GM19324 (cell line): ENCODE data around the gene LITAF.
"Not testable (repeated sequence)": the region's sequence is repeated elsewhere in the genome, so short reads cannot be mapped to it uniquely, and the experiment has no call there.

ENCODE experiments used
- ATAC-seq: cut with Tn5 transposase; IDR thresholded peaks from one replicate; pipeline ENCODE4 v1.9.1; 2021; ENCODE audit warnings: mild to moderate bottlenecking, moderate library complexity; ENCODE audit not compliant: unreplicated experiment, low FRiP score

The LITAF gene

DNA sequence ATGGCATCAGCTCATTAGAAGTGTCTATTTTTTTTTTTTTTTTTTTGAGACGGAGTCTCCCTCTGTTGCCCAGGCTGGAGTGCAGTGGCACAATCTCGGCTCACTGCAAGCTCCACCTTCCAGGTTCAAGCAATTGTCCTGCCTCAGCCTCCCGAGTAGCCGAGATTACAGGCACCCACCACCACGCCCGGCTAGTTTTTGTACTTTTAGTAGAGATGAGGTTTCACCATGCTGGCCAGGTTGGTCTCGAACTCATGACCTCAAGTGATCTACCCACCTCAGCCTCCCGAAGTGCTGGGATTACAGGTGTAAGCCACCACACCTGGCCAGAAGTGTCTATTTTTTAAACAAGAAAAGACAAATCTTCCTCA, 9.4 kb downstream of the LITAF start:
- ATAC-seq: not testable (repeated sequence)

DNA sequence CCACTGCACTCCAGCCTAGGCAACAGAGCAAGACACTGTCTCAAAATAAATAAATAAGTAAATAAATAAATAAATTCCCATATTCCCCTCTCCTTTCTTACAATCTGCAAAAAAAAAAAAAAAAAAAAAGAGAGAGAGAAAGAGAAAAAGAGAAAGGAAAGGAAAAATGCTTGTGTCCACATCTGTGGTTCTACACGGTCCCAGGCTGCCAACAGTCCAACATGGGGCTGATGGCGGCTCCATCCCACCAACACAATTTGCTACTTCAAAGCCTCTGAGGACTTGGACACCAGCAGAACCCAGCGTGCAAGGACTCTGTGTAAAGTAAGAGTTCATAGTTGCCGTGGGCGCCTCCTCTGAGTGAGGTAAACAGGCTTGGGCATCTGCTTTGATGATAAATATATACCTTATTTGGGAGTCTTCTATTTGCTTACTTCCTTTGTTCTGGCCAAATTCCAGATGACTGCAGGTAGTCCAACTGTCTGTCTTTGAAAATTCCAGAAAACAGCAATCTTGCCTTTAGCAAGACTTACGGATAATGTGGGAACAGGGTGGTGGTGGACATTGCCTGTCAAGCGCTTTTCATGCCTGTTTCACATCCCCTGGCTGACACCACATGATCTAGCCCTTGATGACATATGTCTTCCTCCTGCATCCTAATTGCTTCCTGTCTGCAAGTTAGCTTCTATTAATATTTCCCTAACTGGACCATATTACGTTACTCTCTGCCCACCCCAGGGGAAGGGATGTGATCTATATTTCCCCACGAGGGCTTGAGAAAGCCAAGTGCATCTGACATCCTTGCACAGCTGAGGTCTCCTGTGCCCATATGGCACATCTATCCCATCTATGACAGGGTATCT, 10.1 kb downstream of the LITAF start:
- ATAC-seq: peak; percentile 41

DNA sequence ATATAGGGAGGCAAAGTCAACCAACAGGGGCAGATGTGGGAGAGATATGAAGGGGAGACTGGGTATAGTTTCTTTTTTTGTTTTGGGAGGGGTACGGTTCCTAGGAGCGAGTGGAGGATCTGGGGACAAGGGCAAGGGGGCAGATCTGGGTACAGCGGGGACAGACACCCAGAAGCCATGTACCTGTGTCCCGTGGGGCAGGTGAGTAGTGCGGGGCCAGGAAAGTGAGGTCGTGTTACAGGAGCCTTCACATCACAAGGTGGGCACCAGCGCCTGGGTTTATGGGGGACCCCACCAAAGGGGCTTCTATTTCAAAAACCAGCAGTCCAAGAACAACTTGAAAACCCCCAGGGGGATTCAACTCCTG, 11.5 kb downstream of the LITAF start:
- ATAC-seq: no peak

DNA sequence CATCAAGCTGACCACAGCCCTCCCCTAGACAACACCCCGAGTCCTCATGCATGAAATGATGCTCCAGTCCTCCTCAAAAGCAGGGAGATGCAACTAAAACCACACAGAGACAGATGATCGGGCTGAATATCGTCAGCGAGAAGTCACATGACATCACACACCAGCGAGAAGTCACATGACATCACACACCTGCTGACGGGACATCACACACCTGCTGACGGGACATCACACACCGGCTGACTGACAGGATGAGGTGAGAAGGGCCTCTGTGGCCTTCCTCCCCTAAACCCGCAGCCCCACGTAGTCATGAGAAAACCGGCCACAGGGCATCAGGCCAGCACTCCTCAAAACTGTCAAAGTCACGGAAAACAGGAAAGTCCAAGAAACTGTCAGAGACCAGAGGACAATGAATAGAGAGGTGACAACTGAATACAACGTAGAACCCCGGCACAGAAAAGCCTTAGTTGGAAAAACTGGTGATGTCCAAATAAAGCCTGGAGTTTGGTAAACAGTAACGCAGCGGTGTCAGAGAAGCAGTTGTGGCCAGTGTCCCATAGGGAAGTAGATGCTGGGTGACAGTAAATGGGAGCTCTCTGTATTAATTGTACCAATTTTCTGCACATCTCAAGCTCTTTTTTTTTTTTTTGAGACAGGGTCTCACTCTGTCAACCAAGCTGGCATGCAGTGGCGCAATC, 14.3 kb downstream of the LITAF start:
- no peak for ATAC-seq

DNA sequence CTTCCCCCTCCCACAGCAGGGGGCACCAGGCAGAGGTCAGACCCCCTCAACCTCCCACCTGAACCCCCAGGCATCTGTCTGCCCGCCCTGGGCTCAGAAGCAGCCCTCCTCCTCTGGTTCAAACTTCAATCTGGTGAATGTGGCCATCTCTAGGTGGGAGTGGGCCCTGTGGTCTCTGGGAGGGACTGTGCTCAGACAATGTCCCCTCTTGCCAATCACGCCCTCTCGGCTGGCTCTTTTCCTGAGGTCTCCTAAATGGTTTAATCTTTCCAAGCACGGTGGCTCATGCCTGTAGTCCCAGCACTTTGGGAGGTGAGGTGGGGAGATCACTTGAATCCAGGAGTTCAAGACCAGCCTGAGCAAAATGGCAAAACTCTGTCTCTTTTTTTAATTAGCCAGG, 15.2 kb downstream of the LITAF start:
- no peak for ATAC-seq

DNA sequence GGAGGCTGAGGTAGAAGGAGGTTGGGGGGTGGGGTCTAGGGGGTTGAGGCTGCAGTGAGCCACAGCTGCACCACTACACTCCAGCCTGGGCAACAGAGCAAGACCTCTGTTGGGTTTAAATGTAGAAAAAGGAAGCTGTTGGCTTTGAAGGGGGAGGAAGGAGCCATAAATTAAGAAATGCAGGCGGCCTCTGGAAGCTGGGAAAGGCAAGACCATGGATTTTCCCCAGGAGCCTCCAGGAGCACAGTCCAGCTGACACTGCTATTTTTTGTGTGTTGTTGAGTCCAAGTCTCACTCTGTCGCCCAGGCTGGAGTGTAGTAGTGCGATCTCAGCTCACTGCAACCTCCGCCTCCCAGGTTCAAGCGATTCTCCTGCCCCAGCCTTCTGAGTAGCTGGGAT, 15.9 kb downstream of the LITAF start:
- ATAC-seq: no peak

DNA sequence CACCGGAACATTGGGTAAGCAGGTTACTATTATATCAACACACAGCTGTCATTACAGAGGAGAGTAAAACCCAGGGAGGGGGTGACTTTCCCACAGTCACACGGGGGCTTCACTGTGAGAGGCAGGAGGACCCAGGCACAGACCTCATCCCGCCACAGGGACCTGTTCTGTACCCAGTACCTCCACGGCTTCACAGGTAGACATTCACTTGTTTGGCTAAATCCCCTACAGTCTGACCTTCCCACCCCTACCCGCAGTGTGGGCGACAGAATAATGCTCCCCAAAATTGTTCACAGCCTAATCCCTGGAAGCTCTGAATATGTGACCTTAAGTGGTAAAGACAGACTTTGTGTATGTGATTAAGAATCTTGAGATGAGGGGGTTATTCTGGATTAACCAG, 16.5 kb downstream of the LITAF start:
- no peak for ATAC-seq

DNA sequence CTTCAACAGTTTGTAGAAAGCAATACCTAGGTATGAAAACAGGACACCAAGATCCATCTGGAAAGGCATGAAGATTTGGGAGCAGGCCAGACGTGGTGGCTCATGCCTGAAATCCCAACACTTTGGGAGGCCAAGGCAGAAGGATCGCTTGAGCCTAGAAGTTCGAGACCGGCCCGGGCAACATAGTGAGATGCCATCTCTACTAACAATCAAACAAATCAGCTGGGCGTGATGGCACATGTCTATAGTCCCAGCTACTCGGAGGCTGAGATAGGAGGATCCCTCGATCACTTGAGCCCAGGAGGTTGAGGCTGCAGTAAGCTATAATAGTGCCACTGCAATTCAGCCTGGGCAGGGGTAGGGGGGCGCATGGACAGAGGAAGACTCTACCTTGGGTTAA, 20.3 kb downstream of the LITAF start:
- ATAC-seq: no peak

DNA sequence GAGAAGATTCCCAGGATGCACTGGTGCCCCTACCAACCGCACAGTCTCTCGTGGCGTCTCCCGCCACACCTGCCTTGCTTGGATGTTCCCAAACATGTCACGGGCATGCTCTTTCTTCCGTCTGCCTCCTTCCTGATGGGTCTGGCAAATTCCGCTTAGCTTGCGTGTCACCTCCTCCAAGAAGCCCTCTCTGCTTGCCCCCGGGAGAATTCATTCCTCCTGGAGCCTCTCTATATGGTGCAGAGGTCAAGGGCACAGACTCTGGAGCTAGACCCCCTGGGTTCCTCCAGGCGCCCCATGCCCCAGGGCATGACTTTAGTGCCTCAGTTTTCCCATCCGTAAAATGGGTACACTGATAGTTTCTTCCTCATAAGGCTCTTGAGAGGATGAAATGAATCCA, 21.1 kb downstream of the LITAF start:
- ATAC-seq: no peak

DNA sequence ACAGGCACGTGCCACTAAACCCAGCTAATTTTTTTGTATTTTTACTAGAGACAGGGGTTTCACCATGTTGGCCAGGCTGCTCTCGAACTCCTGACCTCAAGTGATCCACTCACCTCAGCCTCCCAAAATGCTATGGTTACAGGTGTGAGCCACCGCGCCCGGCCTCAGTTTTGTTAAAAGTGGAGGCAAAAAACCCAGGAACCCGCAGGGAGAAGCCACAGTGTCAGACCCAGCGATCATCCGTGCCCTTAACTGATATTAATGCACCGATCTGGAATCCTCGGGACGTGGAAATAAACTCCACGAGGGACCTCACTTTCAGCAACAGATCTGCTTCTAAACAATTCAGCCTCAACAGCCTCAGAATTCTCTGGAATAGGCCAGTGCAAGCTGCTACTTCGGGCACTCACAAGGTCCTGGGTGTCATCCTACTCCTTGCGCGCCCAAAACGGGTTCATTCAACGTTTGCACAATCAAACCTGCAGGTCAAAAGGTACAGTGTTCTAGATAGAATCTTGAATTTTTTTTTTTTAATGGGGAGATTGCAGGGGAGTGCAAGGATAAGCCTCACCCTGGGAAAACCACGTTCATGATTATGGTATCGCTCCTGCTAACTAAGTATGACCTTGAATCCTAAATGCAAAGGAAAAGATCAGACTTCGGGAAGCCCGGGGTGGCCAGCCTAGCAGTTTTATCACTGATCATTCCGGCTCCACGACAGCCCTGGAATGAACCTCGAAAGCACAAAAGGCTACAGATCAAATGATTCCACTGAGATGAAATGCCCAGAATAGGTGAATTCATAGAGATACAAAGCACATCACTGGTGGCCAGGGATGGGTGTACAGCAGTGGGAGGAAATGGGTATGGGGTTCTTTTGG, 22.4 kb downstream of the LITAF start:
- no peak for ATAC-seq

DNA sequence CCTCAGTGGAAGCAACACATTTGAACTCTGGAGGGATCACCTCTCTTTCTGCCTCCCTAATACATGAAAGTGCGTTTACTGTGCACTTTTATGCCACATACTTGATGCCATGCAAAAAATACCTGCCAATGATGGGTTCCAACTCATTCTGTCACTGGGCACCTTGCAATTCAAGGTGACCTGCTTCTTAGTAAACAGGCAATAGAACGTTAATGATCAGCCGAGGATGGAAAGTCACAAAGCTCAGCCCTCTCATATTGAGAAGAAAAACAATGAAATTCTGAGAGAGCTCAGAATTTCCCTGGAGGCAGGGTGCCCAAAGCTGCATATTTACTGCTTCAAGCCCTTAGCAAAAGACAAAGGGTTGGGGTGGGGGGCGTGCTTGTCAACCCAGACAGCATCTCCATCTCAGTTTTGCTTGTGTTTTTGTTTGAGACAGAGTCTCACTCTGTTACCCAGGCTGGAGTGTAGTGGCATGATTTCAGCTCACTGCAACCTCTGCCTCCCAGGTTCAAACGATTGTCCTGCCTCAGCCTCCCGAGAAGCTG, 23.2 kb downstream of the LITAF start:
- ATAC-seq: no peak

DNA sequence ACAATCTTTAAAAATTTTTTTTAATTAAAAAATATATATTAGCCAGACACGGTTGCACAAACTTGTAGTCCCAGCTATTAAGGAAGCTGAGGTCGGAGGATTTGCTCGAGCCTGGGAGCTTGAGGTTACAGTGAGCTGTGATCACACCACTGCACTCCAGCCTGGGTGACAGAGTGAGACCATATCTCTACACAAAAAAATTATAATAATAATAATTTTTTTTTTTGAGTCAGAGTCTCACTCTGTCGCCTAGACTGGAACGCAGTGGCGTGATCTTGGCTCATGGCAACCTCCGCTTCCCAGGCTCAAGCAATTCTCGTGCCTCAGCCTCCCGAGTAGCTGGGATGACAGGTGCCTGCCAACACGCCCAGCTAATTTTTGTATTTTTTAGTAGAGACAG, 23.8 kb downstream of the LITAF start:
- ATAC-seq: no peak

DNA sequence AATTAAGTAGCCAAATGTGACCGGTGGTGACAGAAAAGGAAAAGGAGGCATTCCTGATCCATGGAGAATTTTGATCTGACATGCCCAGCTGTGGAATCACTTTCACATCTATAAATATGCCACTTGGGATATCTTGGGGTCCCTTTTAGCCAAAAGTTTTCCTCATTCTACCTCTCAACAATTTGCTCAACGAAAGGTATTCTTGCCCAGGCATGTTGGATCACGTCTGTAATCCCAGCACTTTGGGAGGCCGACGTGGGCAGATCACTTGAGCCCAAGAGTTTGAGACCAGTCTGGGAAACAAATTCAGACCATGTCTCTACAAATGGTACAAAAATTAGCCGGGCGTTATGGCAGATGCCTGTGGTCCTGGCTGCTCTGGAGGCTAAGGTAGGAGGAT, 24.3 kb downstream of the LITAF start:
- ATAC-seq: no peak

DNA sequence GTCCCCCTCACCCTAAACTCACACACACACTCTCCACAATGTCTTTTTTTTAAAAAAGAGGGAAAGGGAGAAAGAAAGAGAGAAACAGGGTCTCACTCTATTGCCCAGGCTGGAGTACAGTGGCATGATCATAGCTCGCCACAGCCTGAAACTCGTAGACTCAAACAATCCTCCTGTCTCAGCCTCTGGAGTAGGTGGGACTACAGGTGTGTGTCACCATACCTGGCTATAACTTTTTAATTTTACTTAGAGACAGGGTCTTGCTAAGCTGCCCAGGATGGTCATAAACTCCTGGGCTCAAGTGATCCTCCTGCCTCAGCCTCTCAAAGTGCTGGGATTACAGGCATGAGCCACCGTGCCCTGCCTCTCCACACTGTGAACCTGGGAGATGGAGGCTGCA, 24.9 kb downstream of the LITAF start:
- ATAC-seq: no peak

DNA sequence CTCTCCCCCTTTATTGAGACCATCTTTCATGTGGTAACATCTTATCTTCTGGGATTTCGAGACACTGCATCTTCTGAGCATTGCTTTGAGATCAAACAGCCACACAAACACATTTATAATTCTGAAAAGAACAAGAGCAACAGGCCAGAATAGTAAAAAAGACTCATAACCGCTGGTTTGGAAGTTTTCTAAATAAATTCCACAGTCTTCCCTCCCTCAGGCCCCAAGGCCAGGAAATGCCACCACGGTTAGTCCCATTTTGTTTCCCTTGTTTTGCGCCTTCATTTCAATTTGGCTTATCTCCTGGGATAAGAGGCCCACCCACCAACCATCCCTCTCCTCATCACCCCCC, 25.3 kb downstream of the LITAF start:
- ATAC-seq: no peak

DNA sequence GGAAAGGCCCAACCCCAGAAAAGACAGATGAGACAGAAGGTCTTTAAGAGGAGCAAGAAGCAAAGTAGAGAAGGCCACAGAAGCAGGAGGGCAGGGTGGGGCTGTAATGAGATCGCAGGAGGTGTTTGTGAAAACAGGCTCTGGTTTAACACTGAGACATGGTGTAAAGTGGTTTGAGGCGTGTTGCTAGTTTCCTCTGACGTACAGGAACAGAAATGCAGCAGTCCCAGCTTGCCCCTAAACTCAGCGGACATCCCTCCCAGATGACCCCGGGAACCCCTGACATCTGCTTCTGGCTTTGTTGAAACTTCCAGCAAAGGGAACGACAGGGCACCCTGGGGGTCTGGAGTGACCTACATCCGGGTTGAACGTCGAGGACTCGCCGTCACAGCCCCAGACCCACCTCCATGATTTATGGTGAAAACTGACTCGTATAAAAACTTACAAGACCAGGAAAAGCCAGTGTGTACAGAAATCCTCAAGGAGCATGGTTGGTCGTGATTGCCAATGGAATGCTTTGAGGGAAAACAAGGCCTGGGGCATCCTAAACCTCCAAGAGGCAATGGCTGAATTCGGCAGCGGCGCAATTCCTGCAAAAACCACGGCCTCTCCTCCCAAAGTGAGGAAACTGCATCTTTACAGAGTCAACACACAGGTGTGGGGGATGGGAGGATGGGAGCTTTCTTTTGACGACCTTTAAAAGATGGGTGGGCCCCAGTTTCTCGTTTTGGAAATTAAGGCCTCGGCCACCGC, 25.8 kb downstream of the LITAF start:
- ATAC-seq: no peak

DNA sequence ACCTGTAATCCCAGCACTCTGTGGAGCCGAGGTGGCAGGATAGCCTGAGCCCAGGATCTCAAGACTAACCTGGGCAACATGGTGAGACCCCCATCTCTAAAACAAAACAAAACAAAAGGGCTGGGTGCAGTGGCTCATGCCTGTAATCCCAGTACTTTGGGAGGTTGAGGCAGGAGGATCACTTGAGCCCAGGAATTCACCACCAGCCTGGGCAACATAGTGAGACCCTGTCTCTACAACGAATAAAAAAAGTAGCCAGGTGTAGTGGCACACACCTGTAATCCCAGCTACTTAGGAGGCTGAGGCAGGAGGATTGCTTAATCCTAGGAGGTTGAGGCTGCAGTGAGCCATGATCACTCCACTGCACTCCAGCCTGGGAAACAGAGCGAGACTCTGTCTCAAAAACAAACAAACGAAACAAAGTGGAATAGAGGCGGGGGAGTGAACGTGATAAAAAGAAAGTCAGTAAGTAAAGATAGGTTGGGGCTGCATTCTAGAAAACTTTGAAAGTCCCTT, 28.4 kb downstream of the LITAF start:
- ATAC-seq: not testable (repeated sequence)

DNA sequence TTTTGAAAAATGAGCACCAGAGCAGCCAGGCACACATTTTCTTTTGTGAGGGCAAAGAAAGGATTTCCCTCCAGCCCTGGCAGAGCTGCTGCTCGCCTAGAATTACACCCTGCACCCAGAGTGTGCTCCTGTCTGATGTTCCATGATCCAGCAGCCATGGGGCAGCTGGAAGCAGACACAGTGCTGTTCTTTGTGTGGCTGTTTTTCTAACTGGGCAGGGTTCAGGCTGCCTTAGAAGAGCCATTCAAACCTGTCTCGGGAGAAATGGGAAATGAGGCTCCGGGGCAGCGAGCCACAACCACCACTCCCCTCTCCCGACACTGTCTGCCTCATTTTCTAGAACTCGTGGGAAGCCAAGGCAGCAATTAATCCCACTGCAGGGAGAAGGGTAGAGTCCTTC, 28.9 kb downstream of the LITAF start:
- ATAC-seq: no peak

DNA sequence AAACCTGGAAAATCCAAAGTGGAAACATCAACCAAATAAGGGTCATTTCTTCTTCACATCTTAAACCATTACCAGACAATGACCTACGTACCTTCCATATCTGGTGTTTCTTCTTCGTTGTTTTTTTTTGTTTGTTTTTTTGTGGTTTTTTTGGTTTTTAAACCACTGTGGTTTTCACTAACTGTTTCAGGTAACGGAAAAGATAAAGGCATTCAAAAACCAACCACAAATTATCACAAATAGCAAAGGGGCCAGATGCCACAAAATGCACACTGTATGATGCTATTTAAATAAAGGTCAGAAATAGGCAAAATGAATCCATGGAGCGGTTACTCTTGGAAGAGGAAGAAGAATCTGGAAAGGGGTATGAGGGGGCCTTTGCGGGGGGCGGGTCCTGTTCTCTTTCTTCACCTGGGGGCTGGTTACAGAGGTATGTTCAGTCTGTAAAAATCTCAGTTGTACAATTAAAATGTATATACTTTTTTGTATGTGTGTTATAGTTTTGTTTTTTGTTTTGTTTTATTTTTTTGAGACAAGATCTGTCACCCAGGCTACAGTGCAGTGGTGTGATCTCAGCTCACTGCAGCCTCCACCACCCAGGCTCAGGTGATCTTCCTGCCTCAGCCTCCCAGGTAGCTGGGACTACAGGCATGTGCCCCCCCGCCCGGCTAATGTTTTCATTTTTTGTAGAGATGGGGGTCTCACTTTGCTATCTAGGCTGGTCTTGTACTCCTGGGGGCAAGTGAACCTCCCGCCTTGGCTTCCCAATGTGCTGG, 29.6 kb downstream of the LITAF start:
- ATAC-seq: no peak
